Activated T-helper 9 cell treated with anti-CD3 and anti-CD28 coated beads, Interleukin-2, amount 50 U/mL, for 16 hours (primary cell): ENCODE measurements around the gene TSSK6.

Source experiments
- DNase-seq: peaks from one replicate; pipeline ENCODE4 v3.0.0-alpha.2; 2020; ENCODE audit warnings: low read depth

The TSSK6 gene

GRCh38 chr19:19544954-19545591, 29.7 kb upstream of the TSSK6 start:
- DNase-seq = no peak

- DNase-seq = no peak
Observed at GRCh38 chr19:19544257-19544953, 29.1 kb upstream of the TSSK6 start.

- DNase-seq = no peak
Observed at GRCh38 chr19:19543640-19544039, 28.3 kb upstream of the TSSK6 start.

GRCh38 chr19:19543101-19543500, 27.8 kb upstream of the TSSK6 start:
- DNase-seq = no peak

GRCh38 chr19:19542507-19542906, 27.2 kb upstream of the TSSK6 start:
- no peak for DNase-seq

- no peak for DNase-seq
Observed at GRCh38 chr19:19541616-19542015, 26.3 kb upstream of the TSSK6 start.

- peak; percentile 64 for DNase-seq
Observed at GRCh38 chr19:19540715-19541515, 25.6 kb upstream of the TSSK6 start.

GRCh38 chr19:19540064-19540714, 24.8 kb upstream of the TSSK6 start:
- DNase-seq = peak; percentile 53

- DNase-seq = no peak
Observed at GRCh38 chr19:19539698-19540063, 24.3 kb upstream of the TSSK6 start.

GRCh38 chr19:19538785-19539166, 23.4 kb upstream of the TSSK6 start:
- DNase-seq = no peak

- DNase-seq = peak; percentile 23
Observed at GRCh38 chr19:19538061-19538784, 22.9 kb upstream of the TSSK6 start, which contains the start of gene CILP2. Gene CILP2, plus strand, starts transcription at chr19:19538265. Its CDS starts 85 bp downstream, at chr19:19538350.

GRCh38 chr19:19537075-19538048, 22.0 kb upstream of the TSSK6 start:
- no peak for DNase-seq

GRCh38 chr19:19535311-19536191, 20.2 kb upstream of the TSSK6 start:
- no peak for DNase-seq

- no peak for DNase-seq
Observed at GRCh38 chr19:19534556-19535265, 19.4 kb upstream of the TSSK6 start.

- DNase-seq = no peak
Observed at GRCh38 chr19:19533841-19534240, 18.5 kb upstream of the TSSK6 start.

- DNase-seq = no peak
Observed at GRCh38 chr19:19532806-19533701, 17.7 kb upstream of the TSSK6 start.

GRCh38 chr19:19531951-19532805, 16.8 kb upstream of the TSSK6 start:
- peak; percentile 81 for DNase-seq
